GM19035 (cell line): ENCODE results near the gene ALDH1A2.
"Not testable (repeated sequence)": the region's sequence is repeated elsewhere in the genome, so short reads cannot be mapped to it uniquely, and the experiment has no call there.

Experiments
- ATAC-seq: cut with Tn5 transposase; IDR thresholded peaks from one replicate; pipeline ENCODE4 v1.9.1; 2021; ENCODE audit not compliant: unreplicated experiment

ALDH1A2 gene

GRCh38 chr15:58002338-58003126 lies 63.0 kb downstream of the ALDH1A2 start:
- ATAC-seq: no peak

- ATAC-seq: not testable (repeated sequence)
Observed at GRCh38 chr15:57999699-58000098, 65.8 kb downstream of the ALDH1A2 start.

GRCh38 chr15:57996561-57996960 lies 69.0 kb downstream of the ALDH1A2 start:
- no peak for ATAC-seq

GRCh38 chr15:57994221-57995049 lies 71.1 kb downstream of the ALDH1A2 start:
- no peak for ATAC-seq

GRCh38 chr15:57993409-57994145 lies 71.9 kb downstream of the ALDH1A2 start:
- ATAC-seq: no peak

- no peak for ATAC-seq
Observed at GRCh38 chr15:57992761-57993355, 72.7 kb downstream of the ALDH1A2 start.

GRCh38 chr15:57973534-57973933 lies 92.0 kb downstream of the ALDH1A2 start:
- no peak for ATAC-seq

GRCh38 chr15:57972864-57973263 lies 92.6 kb downstream of the ALDH1A2 start:
- ATAC-seq: no peak

- no peak for ATAC-seq
Observed at GRCh38 chr15:57969996-57970395, 95.5 kb downstream of the ALDH1A2 start.

GRCh38 chr15:57969355-57969754 lies 96.2 kb downstream of the ALDH1A2 start:
- ATAC-seq: no peak

GRCh38 chr15:57962887-57963286 lies 102.6 kb downstream of the ALDH1A2 start:
- no peak for ATAC-seq

- no peak for ATAC-seq
Observed at GRCh38 chr15:57961919-57962318, 103.6 kb downstream of the ALDH1A2 start.

GRCh38 chr15:57957113-57957512 lies 108.4 kb downstream of the ALDH1A2 start:
- no peak for ATAC-seq

- no peak for ATAC-seq
Observed at GRCh38 chr15:57953874-57954273, 111.6 kb downstream of the ALDH1A2 start.

- no peak for ATAC-seq
Observed at GRCh38 chr15:57951328-57951932, 114.1 kb downstream of the ALDH1A2 start.

GRCh38 chr15:57950381-57950946 lies 115.0 kb downstream of the ALDH1A2 start:
- no peak for ATAC-seq

- ATAC-seq: no peak
Observed at GRCh38 chr15:57949374-57949943, 116.1 kb downstream of the ALDH1A2 start.

- ATAC-seq: no peak
Observed at GRCh38 chr15:57948351-57949289, 116.9 kb downstream of the ALDH1A2 start.

GRCh38 chr15:57947781-57948180 lies 117.7 kb downstream of the ALDH1A2 start:
- ATAC-seq: no peak
